ENCODE measurements around the gene TMEM40. TPM values are rescaled to one million over a fixed set of nuclear protein-coding genes. Genes with fewer than 3 reads are reported as not detected.
"Not testable (repeated sequence)": the region's sequence is repeated elsewhere in the genome, so short reads cannot be mapped to it uniquely, and the experiment has no call there.

The TMEM40 gene
- polyA plus RNA-seq, 1 donor from 2014 or later: 0.65 TPM

DNA sequence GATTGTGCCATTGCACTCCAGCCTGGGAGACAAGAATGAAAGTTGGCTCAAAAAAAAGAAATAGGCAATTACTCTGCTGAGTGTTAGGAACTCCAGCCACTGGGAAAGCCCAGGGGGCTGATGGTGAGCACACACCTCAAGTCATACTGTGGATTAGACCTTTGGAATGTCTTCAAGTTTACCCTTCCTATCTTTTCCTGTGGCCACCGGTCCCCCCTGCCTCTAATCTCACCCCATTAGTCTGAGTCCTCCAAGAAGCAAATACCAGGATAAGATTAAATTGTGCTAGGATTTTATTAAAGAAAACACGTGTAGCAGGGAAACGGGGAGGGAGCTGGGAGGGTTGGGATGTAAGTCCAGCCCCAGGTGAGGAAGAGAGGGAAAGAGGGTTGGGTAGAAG lies 31.6 kb downstream of the TMEM40 start:
- peaks cover 7 to 8% (median 8%) of the 10 kb centered on the region in 3 donors for H3K4me1 Mint-ChIP-seq
- H3K9me3 Mint-ChIP-seq: no peaks in the 10 kb centered on the region
- no peak overlapping the region for H3K27ac Mint-ChIP-seq
- H3K4me3 Mint-ChIP-seq: no peak overlapping the region
- H3K36me3 Mint-ChIP-seq: no peaks in the 10 kb centered on the region
- no peaks in the 10 kb centered on the region for H3K27me3 Mint-ChIP-seq

DNA sequence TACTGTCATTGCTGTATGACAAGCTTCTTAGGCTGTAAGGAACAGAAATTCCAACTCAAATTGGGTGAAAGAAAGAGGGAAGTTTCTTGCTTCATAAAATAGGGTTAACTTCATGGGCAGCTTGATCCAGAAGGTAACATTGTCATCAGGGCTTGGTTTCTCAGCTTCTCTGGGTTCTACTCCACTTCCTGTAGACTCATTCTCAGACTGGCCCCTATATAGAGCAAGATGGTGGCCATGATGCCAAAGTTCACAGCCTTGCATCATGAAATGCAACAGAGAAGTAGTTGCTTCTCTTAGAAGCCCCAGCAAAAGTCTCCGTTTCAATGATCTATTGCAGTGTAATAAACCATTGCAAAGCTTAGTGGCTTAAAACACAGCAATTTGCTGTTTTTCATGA lies 33.6 kb downstream of the TMEM40 start:
- Mint-ChIP-seq H3K4me1 (peaks cover 4 to 5% (median 4%) of the 10 kb centered on the region in 3 donors), H3K4me3 (no peak overlapping the region), H3K27me3 (no peaks in the 10 kb centered on the region), H3K36me3 (no peaks in the 10 kb centered on the region), H3K9me3 (no peaks in the 10 kb centered on the region), H3K27ac (no peak overlapping the region)

DNA sequence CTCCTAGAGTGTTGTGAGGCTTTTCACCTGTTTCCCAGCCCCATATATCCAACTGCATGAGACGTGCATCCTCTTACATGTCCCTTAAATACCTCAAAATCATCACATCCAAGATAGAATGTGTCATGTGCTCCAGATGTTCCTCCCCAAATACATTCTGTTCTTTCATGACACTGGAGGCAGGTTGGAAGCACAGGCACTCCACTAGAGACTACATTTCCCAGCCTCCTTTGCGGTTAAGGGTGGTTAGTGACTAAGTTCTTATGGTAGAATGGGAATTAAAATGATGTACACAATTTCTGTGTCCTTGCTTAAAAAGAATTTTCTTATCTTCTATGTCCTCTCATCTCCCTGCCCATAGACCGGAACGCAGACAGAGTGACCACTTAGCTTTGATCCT lies 34.3 kb downstream of the TMEM40 start:
- Mint-ChIP-seq H3K9me3 (no peaks in the 10 kb centered on the region), H3K27ac (no peak overlapping the region), H3K27me3 (peaks cover 2% of the 10 kb centered on the region), H3K36me3 (no peaks in the 10 kb centered on the region), H3K4me3 (no peak overlapping the region), H3K4me1 (peaks cover 6% of the 10 kb centered on the region in 3 donors)

DNA sequence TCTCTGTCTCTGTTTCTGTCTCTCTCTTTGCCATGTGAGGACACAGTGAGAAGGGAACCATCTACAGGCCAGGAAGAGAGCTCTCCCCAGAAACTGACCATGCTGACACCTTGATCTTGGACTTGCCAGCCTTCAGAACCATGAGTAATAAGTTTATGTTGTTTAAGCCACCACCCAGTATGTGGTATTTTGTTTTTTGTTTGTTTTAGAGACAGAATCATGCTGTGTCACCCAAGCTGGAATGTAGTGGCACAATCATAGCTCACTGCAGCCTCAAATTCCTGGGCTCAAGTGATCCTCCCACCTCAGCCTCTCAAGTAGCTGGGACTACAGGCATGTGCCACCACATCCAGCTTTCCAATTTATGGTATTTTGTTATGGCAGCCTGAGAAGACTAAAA lies 35.7 kb downstream of the TMEM40 start:
- H3K36me3 Mint-ChIP-seq, H3K9me3 Mint-ChIP-seq, H3K27ac Mint-ChIP-seq, H3K27me3 Mint-ChIP-seq, H3K4me3 Mint-ChIP-seq, H3K4me1 Mint-ChIP-seq: not testable (repeated sequence)

DNA sequence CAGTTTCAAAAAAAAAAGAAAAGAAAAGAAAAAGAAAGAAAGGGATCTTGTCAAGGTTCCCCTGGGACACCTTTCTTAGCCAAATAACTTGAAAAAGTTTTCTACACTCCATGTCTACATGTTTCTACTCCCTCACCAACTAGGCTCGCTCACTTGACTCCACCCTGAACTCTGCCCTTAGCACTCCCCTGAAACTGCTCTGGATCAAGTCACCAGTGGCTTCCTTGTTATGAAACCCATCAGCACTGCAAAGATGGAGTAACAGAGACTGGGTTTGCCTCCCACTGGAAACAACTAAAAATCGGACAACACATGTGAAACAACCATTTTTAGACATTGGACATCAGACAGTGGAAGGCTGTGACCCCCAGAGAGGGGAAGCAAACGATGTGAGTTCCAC lies 36.8 kb downstream of the TMEM40 start:
- Mint-ChIP-seq H3K4me1 (peaks cover 5 to 9% (median 8%) of the 10 kb centered on the region in 3 donors), H3K27me3 (peaks cover 2% of the 10 kb centered on the region), H3K4me3 (no peak overlapping the region), H3K9me3 (no peaks in the 10 kb centered on the region), H3K36me3 (no peaks in the 10 kb centered on the region), H3K27ac (no peak overlapping the region)

DNA sequence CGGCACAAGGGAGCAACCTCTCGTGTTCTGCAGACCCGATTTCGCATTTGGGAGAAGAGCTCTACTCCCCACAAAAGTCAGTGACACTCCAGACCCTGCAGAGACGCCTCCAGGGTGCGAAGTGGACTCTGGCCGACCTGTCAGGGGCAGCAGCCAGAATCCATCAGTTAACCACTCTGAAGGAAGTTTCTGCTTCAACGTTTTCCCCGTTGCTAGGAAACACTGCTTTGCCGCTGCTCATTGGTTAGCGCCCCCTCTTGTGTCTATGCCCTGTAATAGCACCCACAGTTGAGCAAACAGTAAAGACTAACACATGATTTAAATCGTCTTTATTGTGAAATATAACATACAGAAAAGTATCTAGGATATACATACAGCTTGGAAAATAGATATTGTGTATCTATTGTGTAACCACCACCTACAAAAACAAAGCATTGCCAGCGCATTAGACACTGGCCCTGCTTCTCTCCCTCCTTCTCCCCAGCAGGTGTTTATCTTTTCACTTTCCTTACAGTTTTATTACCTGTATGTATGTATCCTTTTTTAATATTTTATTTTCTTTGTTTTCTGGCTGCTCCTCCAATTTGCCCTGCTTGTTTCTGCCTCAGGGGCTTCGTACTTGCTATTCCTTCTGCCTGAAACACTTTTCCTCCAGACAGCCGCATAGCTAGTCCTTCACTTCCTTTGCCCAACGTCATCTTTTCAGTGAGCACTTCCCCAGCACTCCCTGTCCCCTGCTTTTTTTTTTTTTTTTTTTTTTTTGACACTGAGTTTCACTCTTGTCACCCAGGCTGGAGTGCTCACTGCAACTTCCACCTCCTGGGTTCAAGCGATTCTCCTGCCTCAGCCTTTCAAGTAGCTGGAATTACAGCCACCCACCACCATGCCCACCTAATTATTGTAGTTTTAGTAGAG lies 38.8 kb downstream of the TMEM40 start:
- Mint-ChIP-seq H3K27ac (peak overlapping the region in 1 of 3 donors; percentile 43), H3K4me3 (peak overlapping the region; percentile 4 to 89 (median 30)), H3K27me3 (peaks cover 2% of the 10 kb centered on the region), H3K9me3 (no peaks in the 10 kb centered on the region), H3K4me1 (peaks cover 5 to 9% (median 8%) of the 10 kb centered on the region in 3 donors), H3K36me3 (no peaks in the 10 kb centered on the region)

DNA sequence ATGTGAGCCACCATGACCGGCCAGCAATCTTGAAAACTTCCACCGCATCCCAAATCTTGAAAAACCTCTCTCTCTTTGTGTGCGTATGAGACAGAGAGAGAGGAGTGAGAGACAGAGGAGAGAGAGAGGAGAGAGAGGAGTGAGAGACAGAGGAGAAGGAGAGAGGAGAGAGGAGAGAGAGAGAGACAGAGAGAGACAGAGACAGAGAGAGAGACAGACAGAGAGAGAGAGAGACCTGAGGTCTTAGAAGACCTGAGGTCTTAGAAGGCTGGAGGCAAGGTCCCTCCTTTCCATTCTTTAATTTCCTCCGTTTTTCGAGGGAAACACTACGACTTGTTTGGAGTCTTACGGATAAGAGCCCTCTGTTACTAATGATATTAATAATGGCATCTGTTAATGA lies 39.5 kb downstream of the TMEM40 start:
- Mint-ChIP-seq H3K9me3 (no peaks in the 10 kb centered on the region), H3K27me3 (peaks cover 2% of the 10 kb centered on the region), H3K4me3 (peak overlapping the region in 3 of 4 donors; percentile 44 to 89 (median 73))

DNA sequence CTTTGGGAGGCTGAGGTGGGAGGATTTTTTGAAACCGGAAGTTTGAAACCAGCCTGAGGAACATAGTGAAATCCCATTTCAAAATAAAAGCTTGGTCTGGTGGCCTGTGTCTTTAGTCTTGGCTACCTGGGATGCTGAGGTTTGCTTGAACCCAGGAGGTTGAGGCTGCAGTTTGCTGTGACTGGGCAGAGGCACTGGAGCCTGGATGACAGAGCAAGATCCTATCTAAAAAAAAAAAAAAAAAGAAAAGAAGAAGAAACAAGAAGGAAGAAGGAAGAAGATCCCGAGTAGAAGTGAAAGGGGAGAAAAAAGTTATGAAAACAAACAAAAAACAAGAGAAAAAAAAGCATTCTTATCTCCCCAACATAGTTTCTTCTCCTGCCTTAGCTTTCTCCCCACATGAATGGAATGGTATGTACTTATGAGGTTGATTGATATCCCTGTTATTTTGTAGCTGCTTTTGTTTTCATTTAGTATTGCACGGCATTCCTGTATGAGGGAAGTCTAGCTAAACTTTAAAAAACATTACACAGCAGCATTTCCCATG lies 42.4 kb downstream of the TMEM40 start:
- Mint-ChIP-seq H3K4me3 (no peak overlapping the region), H3K27ac (peak overlapping the region in 1 of 3 donors; percentile 44), H3K27me3 (peaks cover 2% of the 10 kb centered on the region), H3K36me3 (no peaks in the 10 kb centered on the region), H3K9me3 (no peaks in the 10 kb centered on the region), H3K4me1 (peaks cover 5 to 9% (median 6%) of the 10 kb centered on the region in 3 donors)

More for the DNA sequence above, 39.5 kb downstream of the TMEM40 start:
- Mint-ChIP-seq H3K27ac (peak overlapping the region; percentile 23 to 95 (median 43)), H3K4me1 (peaks cover 5 to 9% (median 8%) of the 10 kb centered on the region in 3 donors), H3K36me3 (no peaks in the 10 kb centered on the region)

DNA sequence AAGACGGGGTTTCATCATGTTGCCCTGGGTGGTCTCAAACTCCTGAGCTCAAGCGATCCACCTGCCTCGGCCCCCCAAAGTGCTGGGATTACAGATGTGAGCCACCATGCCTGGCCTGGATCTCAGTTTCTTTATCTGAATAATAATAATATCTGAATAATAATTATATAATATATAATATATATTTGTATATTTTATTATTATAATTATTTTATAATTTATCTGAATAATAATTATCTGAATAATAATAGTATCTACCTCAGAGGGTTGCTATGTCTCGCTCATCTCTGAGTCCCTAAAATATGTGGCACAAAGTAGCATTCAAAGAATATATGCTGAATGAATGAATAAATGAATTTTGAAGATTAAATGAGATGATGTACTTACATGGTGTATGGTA lies 44.8 kb downstream of the TMEM40 start:
- Mint-ChIP-seq H3K27me3 (no peaks in the 10 kb centered on the region), H3K27ac (no peak overlapping the region), H3K9me3 (no peaks in the 10 kb centered on the region), H3K4me3 (no peak overlapping the region), H3K36me3 (no peaks in the 10 kb centered on the region), H3K4me1 (peaks cover 0 to 1% (median 0%) of the 10 kb centered on the region in 3 donors)

DNA sequence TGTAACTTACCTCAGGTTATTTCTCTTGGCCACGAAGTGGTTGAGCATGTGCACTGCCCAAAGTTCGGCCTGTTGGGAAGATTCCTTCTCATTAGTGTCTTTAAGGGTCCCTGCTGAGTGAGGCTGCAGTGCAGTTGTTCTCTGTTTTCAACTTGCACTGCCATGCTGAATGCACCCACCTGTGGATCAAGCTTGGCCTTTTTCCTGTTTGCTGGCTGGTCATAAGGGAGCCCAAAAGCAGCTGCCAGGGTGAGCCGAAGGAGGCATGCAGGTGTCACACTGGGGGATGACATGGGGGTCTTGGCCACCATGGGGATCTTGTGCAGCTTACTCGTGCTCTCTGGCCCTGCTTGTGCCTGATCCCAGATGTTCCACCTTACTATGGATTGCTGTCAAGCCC lies 49.0 kb downstream of the TMEM40 start:
- Mint-ChIP-seq H3K4me1 (peaks cover 0 to 1% (median 0%) of the 10 kb centered on the region in 3 donors), H3K4me3 (no peak overlapping the region), H3K36me3 (no peaks in the 10 kb centered on the region), H3K9me3 (peaks cover 0 to 1% (median 0%) of the 10 kb centered on the region in 3 donors), H3K27me3 (peaks cover 2% of the 10 kb centered on the region), H3K27ac (no peak overlapping the region)

DNA sequence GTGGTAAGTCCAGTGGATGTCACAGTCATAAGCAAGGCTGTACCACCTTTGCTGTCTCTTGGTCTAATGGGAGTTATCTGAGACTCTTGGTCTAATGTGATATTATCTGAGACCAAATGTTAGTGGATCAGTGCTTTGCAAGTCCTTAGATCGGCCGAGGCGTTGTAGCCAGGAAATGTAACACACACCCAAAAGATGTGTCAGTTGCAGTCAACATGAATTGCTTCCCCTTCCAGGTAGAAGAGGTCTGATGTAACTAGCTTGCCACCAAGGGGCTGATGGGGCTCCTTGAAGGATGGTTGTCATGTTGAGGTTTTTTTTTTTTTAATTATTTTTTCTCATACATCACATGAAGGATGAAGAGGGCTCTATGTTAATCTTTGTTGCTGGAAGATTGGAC lies 49.7 kb downstream of the TMEM40 start:
- Mint-ChIP-seq H3K27ac (peak overlapping the region in 1 of 3 donors; percentile 89), H3K4me1 (peaks cover 0 to 1% (median 0%) of the 10 kb centered on the region in 3 donors), H3K36me3 (no peaks in the 10 kb centered on the region), H3K4me3 (no peak overlapping the region), H3K9me3 (peaks cover 0 to 1% (median 0%) of the 10 kb centered on the region in 3 donors), H3K27me3 (peaks cover 2% of the 10 kb centered on the region)

DNA sequence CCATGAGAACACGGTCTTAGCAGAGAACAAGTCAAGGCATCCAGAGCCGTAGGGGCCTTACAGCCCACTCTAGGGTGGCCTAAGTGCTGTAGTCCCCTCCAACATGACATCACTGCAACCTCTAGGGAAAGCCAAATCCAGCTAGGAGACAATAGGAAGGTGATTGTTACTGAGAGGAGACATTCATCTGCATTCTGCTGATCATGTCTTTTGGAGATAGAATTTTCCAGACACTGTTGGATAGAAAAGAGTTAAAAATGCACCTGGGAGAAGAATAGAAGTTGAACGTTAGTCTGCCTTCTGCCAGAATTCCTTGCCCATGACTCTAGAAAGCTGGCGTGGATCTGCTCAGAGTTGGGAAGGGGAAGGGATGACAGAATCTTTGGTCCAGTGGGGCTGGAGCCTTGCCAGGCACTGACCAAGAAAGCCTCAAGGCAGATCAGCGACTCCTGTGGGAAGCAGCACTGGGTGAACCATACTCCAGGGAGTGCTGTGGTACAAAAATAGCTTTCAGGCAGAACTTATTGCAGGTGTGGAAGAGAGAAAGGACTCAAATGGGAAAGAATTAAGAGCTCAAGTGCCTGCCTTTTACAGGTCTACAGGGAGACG lies 50.4 kb downstream of the TMEM40 start:
- Mint-ChIP-seq H3K4me3 (peak overlapping the region in 1 of 4 donors; percentile 81), H3K27me3 (peaks cover 2% of the 10 kb centered on the region), H3K4me1 (peaks cover 0 to 1% (median 0%) of the 10 kb centered on the region in 3 donors), H3K36me3 (no peaks in the 10 kb centered on the region), H3K27ac (peak overlapping the region in 1 of 3 donors; percentile 89), H3K9me3 (peaks cover 0 to 1% (median 0%) of the 10 kb centered on the region in 3 donors)

DNA sequence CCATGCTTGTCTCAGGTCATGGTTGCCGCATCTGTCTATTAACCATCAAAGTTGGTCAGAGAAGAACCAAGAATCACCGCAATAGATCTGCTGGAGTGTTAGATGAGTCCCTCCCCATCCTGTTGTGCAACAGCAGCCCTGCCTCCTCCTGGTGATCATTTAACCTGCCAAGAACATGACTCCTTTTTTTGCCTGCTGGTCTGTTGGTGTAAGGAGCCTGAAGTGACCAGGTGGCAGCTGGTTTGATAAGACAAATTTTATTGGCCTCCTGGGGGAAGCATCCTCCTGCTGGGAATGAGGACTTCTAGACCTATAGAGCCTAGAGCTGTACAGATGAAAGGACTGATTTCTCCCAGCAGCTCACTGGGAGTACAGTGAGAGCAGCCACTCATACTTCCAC lies 51.6 kb downstream of the TMEM40 start:
- H3K4me1 Mint-ChIP-seq: peaks cover 0 to 1% (median 0%) of the 10 kb centered on the region in 3 donors
- peaks cover 2% of the 10 kb centered on the region for H3K27me3 Mint-ChIP-seq
- no peaks in the 10 kb centered on the region for H3K36me3 Mint-ChIP-seq
- peaks cover 0 to 1% (median 0%) of the 10 kb centered on the region in 3 donors for H3K9me3 Mint-ChIP-seq
- H3K27ac Mint-ChIP-seq: peak overlapping the region in 1 of 3 donors; percentile 78
- no peak overlapping the region for H3K4me3 Mint-ChIP-seq

DNA sequence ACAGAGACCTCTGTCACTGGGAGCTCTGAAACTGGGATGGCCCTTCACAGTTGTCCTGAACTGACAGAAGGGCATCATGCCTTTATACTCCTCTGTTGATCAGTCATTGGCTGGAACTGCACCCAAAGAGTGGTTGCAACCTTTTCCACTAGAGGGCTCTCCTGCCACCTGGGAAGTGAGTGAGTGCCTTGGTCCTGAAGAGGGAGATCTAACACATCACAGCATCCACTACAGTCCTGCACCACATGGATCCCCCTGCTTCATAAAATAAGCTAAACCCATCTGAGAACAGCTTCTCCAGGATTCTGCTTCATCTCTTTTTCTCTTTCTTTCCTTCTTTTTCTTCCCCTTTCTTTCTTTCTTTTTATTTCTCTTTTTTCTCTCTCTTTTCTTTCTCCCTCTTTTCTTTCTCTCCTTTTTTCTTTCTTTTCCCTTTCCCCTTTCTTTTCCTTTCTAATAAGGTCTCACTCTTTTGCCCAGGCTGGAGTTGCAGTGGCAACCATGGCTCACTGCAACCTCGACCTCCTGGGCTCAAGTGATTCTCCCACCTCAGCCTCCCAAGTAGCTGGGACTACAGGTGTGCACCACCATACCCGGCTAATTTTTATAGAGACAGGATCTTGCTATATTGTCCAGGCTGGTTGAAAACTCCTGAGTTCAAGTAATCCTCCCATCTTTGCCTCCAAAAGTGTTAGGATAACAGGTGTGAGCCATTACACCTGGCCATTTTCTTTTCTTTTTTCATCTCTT lies 52.4 kb downstream of the TMEM40 start:
- Mint-ChIP-seq H3K27ac (no peak overlapping the region), H3K27me3 (peaks cover 2% of the 10 kb centered on the region), H3K4me3 (no peak overlapping the region), H3K4me1 (peaks cover 0 to 1% (median 0%) of the 10 kb centered on the region in 3 donors), H3K36me3 (no peaks in the 10 kb centered on the region), H3K9me3 (peaks cover 0 to 1% (median 0%) of the 10 kb centered on the region in 3 donors)
